HepG2 (cell line): Measurements from ENCODE around the gene USF1. TPM values are rescaled to one million over a fixed set of nuclear protein-coding genes. Genes with fewer than 3 reads are reported as not detected.

ENCODE experiments used
- BCL6 ChIP-seq: IDR thresholded peaks from 2 replicates; pipeline ENCODE4 v1.6.1; 2016; ENCODE audit warnings: missing genetic modification reagents, missing compliant biosample characterization
- CCDC6 ChIP-seq: sonication (generic); formaldehyde crosslinking; IDR thresholded peaks from 2 replicates; pipeline ENCODE4 v1.8.1; 2022; ENCODE audit warnings: mild to moderate bottlenecking, missing genetic modification reagents, moderate library complexity
- FOXK1 ChIP-seq: sonication (generic); formaldehyde crosslinking; IDR thresholded peaks from 2 replicates; pipeline ENCODE4 v1.4.0; 2020; ENCODE audit warnings: low read depth, missing genetic modification reagents, borderline replicate concordance
- MXD3 ChIP-seq: IDR thresholded peaks from 2 replicates; pipeline ENCODE4 v1.6.1; 2016; ENCODE audit warnings: mild to moderate bottlenecking, missing biosample characterization, missing genetic modification reagents
- PAF1 ChIP-seq: IDR thresholded peaks from 2 replicates; pipeline ENCODE4 v1.6.1; 2016; ENCODE audit warnings: missing genetic modification reagents, missing compliant biosample characterization
- PAXIP1 ChIP-seq: sonication (generic); formaldehyde crosslinking; conservative IDR thresholded peaks from 2 replicates; pipeline ENCODE4 v1.4.0; 2020; ENCODE audit warnings: mild to moderate bottlenecking, missing genetic modification reagents, moderate library complexity
- PRDM10 ChIP-seq: sonication (generic); formaldehyde crosslinking; IDR thresholded peaks from 2 replicates; pipeline ENCODE4 v1.4.0; 2020; ENCODE audit warnings: low read depth, missing genetic modification reagents
- SNAPC2 ChIP-seq: sonication (generic); formaldehyde crosslinking; IDR thresholded peaks from 2 replicates; pipeline ENCODE4 v1.8.1; 2022; ENCODE audit warnings: mild to moderate bottlenecking, missing genetic modification reagents
- SNAPC5 ChIP-seq: sonication (generic); formaldehyde crosslinking; IDR thresholded peaks from 2 replicates; pipeline ENCODE4 v1.8.1; 2023; ENCODE audit warnings: mild to moderate bottlenecking, missing genetic modification reagents, borderline replicate concordance
- THRA ChIP-seq: sonication (generic); formaldehyde crosslinking; IDR thresholded peaks from 2 replicates; pipeline ENCODE4 v1.4.0; 2020; ENCODE audit warnings: missing genetic modification reagents, borderline replicate concordance
- ZFP36 ChIP-seq: fragments of 150-350 bp; IDR thresholded peaks from 2 replicates; pipeline ENCODE4 v1.6.1; 2018; ENCODE audit warnings: borderline replicate concordance, low read length, low read depth; ENCODE audit not compliant: partially characterized antibody
- ZNF138 ChIP-seq: sonication (generic); formaldehyde crosslinking; IDR thresholded peaks from 2 replicates; pipeline ENCODE4 v1.5.0; 2020; ENCODE audit warnings: mild to moderate bottlenecking, low read depth, missing genetic modification reagents
- ZNF367 ChIP-seq: sonication (generic); formaldehyde crosslinking; IDR thresholded peaks from 2 replicates; pipeline ENCODE4 v1.4.0; 2020; ENCODE audit warnings: missing genetic modification reagents, borderline replicate concordance
- ZNF703 ChIP-seq: sonication (generic); formaldehyde crosslinking; IDR thresholded peaks from 2 replicates; pipeline ENCODE4 v1.5.1; 2020; ENCODE audit warnings: missing genetic modification reagents, mild to moderate bottlenecking, moderate library complexity, borderline replicate concordance
- ZNF770 ChIP-seq: sonication (generic); formaldehyde crosslinking; IDR thresholded peaks from 2 replicates; pipeline ENCODE4 v1.5.0; 2020; ENCODE audit warnings: mild to moderate bottlenecking, missing genetic modification reagents
- polyA plus RNA-seq, 8 experiments: library from polyadenylated mRNA; depleted of rRNA in 3 of 8; stranded (reverse) in 7 of 8; unstranded in 1 of 8; fragments of >200 nt; fragmentation: Illumina TruSeq in 4 of 8; extraction: Trizol in 4 of 8; gene quantifications; 2 replicates each; pipeline versions ENCODE4 v1.2.1 to v1.2.3, GENCODE V29; 2011 to 2016; ENCODE audit warnings: low read depth in 4 of 8, missing spikeins in 1 of 8, mixed read lengths in 1 of 8; ENCODE audit not compliant: insufficient read depth in 1 of 8
- total RNA-seq, 5 experiments: library from RNA; depleted of rRNA; stranded (reverse); fragments of >200 nt; fragmentation: Illumina TruSeq; extraction: Trizol; gene quantifications; 2 replicates each; pipeline ENCODE4 v1.2.3, GENCODE V29; 2016; ENCODE audit warnings: low read depth in 1 of 5

USF1 gene
- total and polyA plus RNA-seq, 2 of the 13 experiments (the other 11 are each of a cell fraction or from before 2014, with no cell fraction given), result 26.9 to 39.4 TPM

GRCh38 chr1:161020509-161021164 lies 25.1 kb downstream of the USF1 start, which contains the start of gene F11R (continued):
- TF ChIP-seq PAF1 (CRISPR knock-in tag) (no peak), PAXIP1 (CRISPR knock-in tag) (no peak; the same call in 1 of the 2 replicates), FOXK1 (no peak), SNAPC5 (CRISPR knock-in tag) (no peak), ZFP36 (no peak), CCDC6 (CRISPR knock-in tag) (no peak; the same call in 1 of the 2 replicates), THRA (CRISPR knock-in tag) (no peak), ZNF367 (CRISPR knock-in tag) (peak; percentile 88; the same call in 1 of the 2 replicates), PRDM10 (CRISPR knock-in tag) (no peak), ZNF703 (no peak), BCL6 (no peak), ZNF138 (CRISPR knock-in tag) (no peak), MXD3 (CRISPR knock-in tag) (0 out of 2 replicates have a peak, but pooled peaks have one; percentile 15), ZNF770 (CRISPR knock-in tag) (no peak), SNAPC2 (CRISPR knock-in tag) (0 out of 2 replicates have a peak, but pooled peaks have one; percentile 55)
